NCI-H187 treated with DMSO at 0.1 percent for 48 hours (cell line): ENCODE data around the gene TUBA1A.
"Not testable (repeated sequence)": the region's sequence is repeated elsewhere in the genome, so short reads cannot be mapped to it uniquely, and the experiment has no call there.

Experiments
- DNase-seq: peaks from one replicate; lab custom pipeline; 2025; lab: John Stamatoyannopoulos, UW

Gene TUBA1A

GRCh38 chr12:49200919-49201594, 12.2 kb upstream of the TUBA1A start:
- DNase-seq, result peak; percentile 91

- no peak for DNase-seq
Measured at GRCh38 chr12:49198431-49199155, 9.7 kb upstream of the TUBA1A start.

GRCh38 chr12:49197256-49197655, 8.4 kb upstream of the TUBA1A start:
- DNase-seq, result no peak

- DNase-seq, result no peak
Measured at GRCh38 chr12:49195736-49196135, 6.9 kb upstream of the TUBA1A start.

GRCh38 chr12:49193746-49194145, 4.9 kb upstream of the TUBA1A start:
- DNase-seq, result not testable (repeated sequence)

GRCh38 chr12:49191498-49191897, 2.6 kb upstream of the TUBA1A start:
- DNase-seq, result not testable (repeated sequence)

GRCh38 chr12:49190974-49191373, 2.1 kb upstream of the TUBA1A start:
- no peak for DNase-seq

- DNase-seq, result peak; percentile 75
Measured at GRCh38 chr12:49189731-49190716, 1.1 kb upstream of the TUBA1A start.

GRCh38 chr12:49188201-49188915, 522 bp downstream of the TUBA1A start:
- no peak for DNase-seq

- peak; percentile 32 for DNase-seq
Measured at GRCh38 chr12:49187184-49187583, 1.7 kb downstream of the TUBA1A start.

- not testable (repeated sequence) for DNase-seq
Measured at GRCh38 chr12:49186307-49186706, 2.6 kb downstream of the TUBA1A start.

- not testable (repeated sequence) for DNase-seq
Measured at GRCh38 chr12:49184697-49185096, 4.2 kb downstream of the TUBA1A start.

- DNase-seq, result not testable (repeated sequence)
Measured at GRCh38 chr12:49183214-49183950, 5.5 kb downstream of the TUBA1A start.

GRCh38 chr12:49174218-49174617, 14.7 kb downstream of the TUBA1A start:
- no peak for DNase-seq

- DNase-seq, result no peak
Measured at GRCh38 chr12:49170924-49171323, 18.0 kb downstream of the TUBA1A start.

- no peak for DNase-seq
Measured at GRCh38 chr12:49165114-49165513, 23.8 kb downstream of the TUBA1A start.

- not testable (repeated sequence) for DNase-seq
Measured at GRCh38 chr12:49161901-49162300, 27.0 kb downstream of the TUBA1A start.

- DNase-seq, result no peak
Measured at GRCh38 chr12:49161092-49161795, 27.6 kb downstream of the TUBA1A start.

GRCh38 chr12:49160399-49160798, 28.5 kb downstream of the TUBA1A start:
- DNase-seq, result no peak

GRCh38 chr12:49154221-49154620, 34.7 kb downstream of the TUBA1A start:
- DNase-seq, result no peak
